GM23338 (cell line): ENCODE measurements around the gene GRIK4. TPM values are rescaled to one million over a fixed set of nuclear protein-coding genes. Genes with fewer than 3 reads are reported as not detected.

Source experiments
- ATAC-seq: fragments of 200-7000 bp; cut with Tn5 transposase; 3 replicates; pipeline ENCODE4 v1.9.1; 2020
- DNase-seq: peaks from one replicate; pipeline ENCODE4 v3.0.0-alpha.2; 2015; ENCODE audit warnings: low spot score
- H2AFZ ChIP-seq: fragments of 200-600 bp; sonication (generic); 2 replicates; pipeline ENCODE4 v1.8.0; 2016; ENCODE audit warnings: antibody characterized with exemption, mild to moderate bottlenecking, moderate library complexity
- H3F3A ChIP-seq: fragments of 200-600 bp; sonication (generic); replicated peaks from 2 replicates; pipeline ENCODE4 v1.8.0; 2017; ENCODE audit warnings: antibody characterized with exemption, mixed run types, low read depth
- H3K27ac ChIP-seq: fragments of 200-600 bp; sonication (generic); 2 replicates; pipeline ENCODE4 v1.6.1; 2016; ENCODE audit warnings: low read depth
- H3K27me3 ChIP-seq: fragments of 200-600 bp; sonication (generic); 2 replicates; pipeline ENCODE4 v1.8.0; 2016; ENCODE audit warnings: mild to moderate bottlenecking, mixed run types, moderate library complexity; ENCODE audit not compliant: insufficient read depth
- H3K36me3 ChIP-seq: fragments of 200-600 bp; sonication (generic); 2 replicates; pipeline ENCODE4 v1.8.0; 2016; ENCODE audit warnings: mild to moderate bottlenecking; ENCODE audit not compliant: insufficient read depth
- H3K4me1 ChIP-seq: fragments of 200-600 bp; sonication (generic); 2 replicates; pipeline ENCODE4 v1.8.0; 2016; ENCODE audit warnings: mild to moderate bottlenecking, moderate library complexity; ENCODE audit not compliant: insufficient read depth
- H3K4me2 ChIP-seq: fragments of 200-600 bp; sonication (generic); 2 replicates; pipeline ENCODE4 v1.7.1; 2017; ENCODE audit warnings: mixed run types
- H3K4me3 ChIP-seq: fragments of 200-600 bp; sonication (generic); 2 replicates; pipeline ENCODE4 v1.6.1; 2016; ENCODE audit warnings: mixed run types
- H3K79me2 ChIP-seq: fragments of 200-600 bp; sonication (generic); replicated peaks from 2 replicates; pipeline ENCODE4 v1.8.0; 2017; ENCODE audit warnings: mild to moderate bottlenecking; ENCODE audit not compliant: insufficient read depth
- H3K9me2 ChIP-seq: fragments of 200-600 bp; sonication (generic); 2 replicates; pipeline ENCODE4 v1.8.0; 2017; ENCODE audit not compliant: insufficient read depth
- H4K20me1 ChIP-seq: fragments of 200-600 bp; sonication (generic); replicated peaks from 2 replicates; pipeline ENCODE4 v1.8.0; 2017; ENCODE audit warnings: mild to moderate bottlenecking; ENCODE audit not compliant: insufficient read depth
- H3K27ac Mint-ChIP-seq: 2 replicates; pipeline ENCODE4 v1.8.0; 2020; ENCODE audit warnings: inconsistent platforms, mild to moderate bottlenecking, moderate library complexity, mixed read lengths
- H3K27me3 Mint-ChIP-seq: 3 replicates; pipeline ENCODE4 v1.8.0; 2022; ENCODE audit warnings: low read depth, mild to moderate bottlenecking, moderate library complexity, mixed read lengths, inconsistent platforms; ENCODE audit not compliant: insufficient read depth, poor library complexity
- H3K36me3 Mint-ChIP-seq: 3 replicates; pipeline ENCODE4 v1.8.0; 2021; ENCODE audit warnings: low read depth, mild to moderate bottlenecking, inconsistent platforms, moderate library complexity, mixed read lengths
- H3K4me1 Mint-ChIP-seq: 3 replicates; pipeline ENCODE4 v1.8.0; 2020; ENCODE audit warnings: mild to moderate bottlenecking, inconsistent platforms, mixed read lengths
- H3K4me3 Mint-ChIP-seq: 3 replicates; pipeline ENCODE4 v1.8.0; 2021; ENCODE audit warnings: moderate library complexity, mild to moderate bottlenecking, inconsistent platforms, mixed read lengths
- H3K9me3 Mint-ChIP-seq: 3 replicates; pipeline ENCODE4 v1.8.0; 2020; ENCODE audit warnings: moderate library complexity, mild to moderate bottlenecking, inconsistent platforms, mixed read lengths
- CREB1 ChIP-seq: fragments of 250-450 bp; sonication (Bioruptor Pico); IDR thresholded peaks from 2 replicates; pipeline ENCODE4 v1.5.0; 2020; ENCODE audit warnings: low read depth, mild to moderate bottlenecking, moderate library complexity
- EZH2 ChIP-seq: fragments of 200-600 bp; sonication (generic); IDR thresholded peaks from one replicate; pipeline ENCODE4 v1.8.0; 2017; ENCODE audit warnings: antibody characterized with exemption, mild to moderate bottlenecking, low read depth; ENCODE audit not compliant: unreplicated experiment
- EZH2phosphoT487 ChIP-seq: fragments of 200-600 bp; sonication (generic); IDR thresholded peaks from one replicate; pipeline ENCODE4 v1.8.1; 2018; ENCODE audit warnings: antibody characterized with exemption; ENCODE audit not compliant: unreplicated experiment
- JUNB ChIP-seq: IDR thresholded peaks from one replicate; pipeline ENCODE4 v1.6.1; 2016; ENCODE audit warnings: antibody characterized with exemption; ENCODE audit not compliant: unreplicated experiment
- STAT1 ChIP-seq: IDR thresholded peaks from one replicate; pipeline ENCODE4 v1.6.1; 2016; ENCODE audit warnings: antibody characterized with exemption; ENCODE audit not compliant: unreplicated experiment
- ZNF114 ChIP-seq: fragments of 250-450 bp; sonication (Bioruptor Pico); IDR thresholded peaks from 2 replicates; pipeline ENCODE4 v1.5.0; 2020; ENCODE audit warnings: mild to moderate bottlenecking, moderate library complexity
- ZNF331 ChIP-seq: fragments of 250-450 bp; sonication (Bioruptor Pico); IDR thresholded peaks from 2 replicates; pipeline ENCODE4 v1.5.0; 2020; ENCODE audit warnings: low read depth, mild to moderate bottlenecking, moderate library complexity
- polyA plus RNA-seq: library from polyadenylated mRNA; unstranded; fragments of >200 nt; fragmentation: Nextera tagmentation; extraction: Ambion mirVana; gene quantifications from 2 replicates; pipeline ENCODE4 v1.2.1, GENCODE V29; 2016
- total RNA-seq: library from RNA; depleted of rRNA; stranded (reverse); fragments of >200 nt; shearing (Covaris generic); gene quantifications from 2 replicates; pipeline ENCODE4 v1.2.3, GENCODE V29; 2014
- TF ChIP-seq, protein P1 (sequence below): fragments of 250-450 bp; sonication (Bioruptor Pico); IDR thresholded peaks from 2 replicates; pipeline ENCODE4 v1.5.0; 2020; ENCODE audit warnings: mild to moderate bottlenecking, moderate library complexity
- TF ChIP-seq, protein P2 (sequence below): IDR thresholded peaks from one replicate; pipeline ENCODE4 v1.6.1; 2018; ENCODE audit warnings: antibody characterized with exemption; ENCODE audit not compliant: unreplicated experiment
- TF ChIP-seq, protein P3 (sequence below): IDR thresholded peaks from 2 replicates; pipeline ENCODE4 v1.6.1; 2016; ENCODE audit warnings: antibody characterized with exemption

Gene GRIK4
- total and polyA plus RNA-seq, 2 experiments from 2014 or later = 0.63 to 2.2 TPM

DNA sequence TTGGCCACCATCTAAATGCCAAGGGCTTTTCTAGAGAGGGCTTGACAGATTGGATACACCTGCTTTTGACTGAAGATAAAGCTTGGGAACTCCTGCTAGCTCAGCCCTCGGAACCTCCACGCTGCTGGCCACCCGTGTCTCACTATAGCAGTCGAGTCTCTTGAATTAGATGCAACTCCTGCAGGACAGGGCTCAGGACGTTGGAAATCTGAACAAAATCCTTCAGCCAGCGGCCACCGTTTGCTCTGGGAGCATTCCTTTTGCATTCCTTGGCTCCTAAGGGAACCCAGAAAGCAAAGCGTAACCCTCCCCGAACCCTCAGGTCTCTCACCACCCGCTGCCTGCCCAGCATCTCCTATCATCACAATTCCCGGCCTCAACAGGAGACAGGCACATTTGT is 77.8 kb downstream of the GRIK4 start:
- H3K27ac ChIP-seq = no peak overlapping the region
- no peak for DNase-seq
- peaks cover 7% of the 10 kb centered on the region for H3K27me3 Mint-ChIP-seq

More for the DNA sequence above, 77.8 kb downstream of the GRIK4 start:
- Histone ChIP-seq H3K9me2 (no peaks in the 10 kb centered on the region), H3K79me2 (no peaks in the 10 kb centered on the region), H4K20me1 (no peaks in the 10 kb centered on the region), H3K4me1 (peaks cover 18% of the 10 kb centered on the region), H3K36me3 (no peaks in the 10 kb centered on the region), H2AFZ (no peak overlapping the region), H3K4me2 (no peak overlapping the region), H3K4me3 (no peak overlapping the region), H3F3A (no peaks in the 10 kb centered on the region), H3K27me3 (no peaks in the 10 kb centered on the region)
- 0 out of 3 replicates have a peak, but pooled peaks cover 3% of the 10 kb centered on the region for H3K36me3 Mint-ChIP-seq
- H3K4me3 Mint-ChIP-seq = no peak overlapping the region
- H3K4me1 Mint-ChIP-seq = peaks cover 31% of the 10 kb centered on the region
- peak; percentile 28; the same call in 2 of the 3 replicates for ATAC-seq
- H3K9me3 Mint-ChIP-seq = no peaks in the 10 kb centered on the region
- no peak overlapping the region for H3K27ac Mint-ChIP-seq
- TF ChIP-seq ZNF114 (CRISPR knock-in tag) = no peak
- TF ChIP-seq, protein P1, sequence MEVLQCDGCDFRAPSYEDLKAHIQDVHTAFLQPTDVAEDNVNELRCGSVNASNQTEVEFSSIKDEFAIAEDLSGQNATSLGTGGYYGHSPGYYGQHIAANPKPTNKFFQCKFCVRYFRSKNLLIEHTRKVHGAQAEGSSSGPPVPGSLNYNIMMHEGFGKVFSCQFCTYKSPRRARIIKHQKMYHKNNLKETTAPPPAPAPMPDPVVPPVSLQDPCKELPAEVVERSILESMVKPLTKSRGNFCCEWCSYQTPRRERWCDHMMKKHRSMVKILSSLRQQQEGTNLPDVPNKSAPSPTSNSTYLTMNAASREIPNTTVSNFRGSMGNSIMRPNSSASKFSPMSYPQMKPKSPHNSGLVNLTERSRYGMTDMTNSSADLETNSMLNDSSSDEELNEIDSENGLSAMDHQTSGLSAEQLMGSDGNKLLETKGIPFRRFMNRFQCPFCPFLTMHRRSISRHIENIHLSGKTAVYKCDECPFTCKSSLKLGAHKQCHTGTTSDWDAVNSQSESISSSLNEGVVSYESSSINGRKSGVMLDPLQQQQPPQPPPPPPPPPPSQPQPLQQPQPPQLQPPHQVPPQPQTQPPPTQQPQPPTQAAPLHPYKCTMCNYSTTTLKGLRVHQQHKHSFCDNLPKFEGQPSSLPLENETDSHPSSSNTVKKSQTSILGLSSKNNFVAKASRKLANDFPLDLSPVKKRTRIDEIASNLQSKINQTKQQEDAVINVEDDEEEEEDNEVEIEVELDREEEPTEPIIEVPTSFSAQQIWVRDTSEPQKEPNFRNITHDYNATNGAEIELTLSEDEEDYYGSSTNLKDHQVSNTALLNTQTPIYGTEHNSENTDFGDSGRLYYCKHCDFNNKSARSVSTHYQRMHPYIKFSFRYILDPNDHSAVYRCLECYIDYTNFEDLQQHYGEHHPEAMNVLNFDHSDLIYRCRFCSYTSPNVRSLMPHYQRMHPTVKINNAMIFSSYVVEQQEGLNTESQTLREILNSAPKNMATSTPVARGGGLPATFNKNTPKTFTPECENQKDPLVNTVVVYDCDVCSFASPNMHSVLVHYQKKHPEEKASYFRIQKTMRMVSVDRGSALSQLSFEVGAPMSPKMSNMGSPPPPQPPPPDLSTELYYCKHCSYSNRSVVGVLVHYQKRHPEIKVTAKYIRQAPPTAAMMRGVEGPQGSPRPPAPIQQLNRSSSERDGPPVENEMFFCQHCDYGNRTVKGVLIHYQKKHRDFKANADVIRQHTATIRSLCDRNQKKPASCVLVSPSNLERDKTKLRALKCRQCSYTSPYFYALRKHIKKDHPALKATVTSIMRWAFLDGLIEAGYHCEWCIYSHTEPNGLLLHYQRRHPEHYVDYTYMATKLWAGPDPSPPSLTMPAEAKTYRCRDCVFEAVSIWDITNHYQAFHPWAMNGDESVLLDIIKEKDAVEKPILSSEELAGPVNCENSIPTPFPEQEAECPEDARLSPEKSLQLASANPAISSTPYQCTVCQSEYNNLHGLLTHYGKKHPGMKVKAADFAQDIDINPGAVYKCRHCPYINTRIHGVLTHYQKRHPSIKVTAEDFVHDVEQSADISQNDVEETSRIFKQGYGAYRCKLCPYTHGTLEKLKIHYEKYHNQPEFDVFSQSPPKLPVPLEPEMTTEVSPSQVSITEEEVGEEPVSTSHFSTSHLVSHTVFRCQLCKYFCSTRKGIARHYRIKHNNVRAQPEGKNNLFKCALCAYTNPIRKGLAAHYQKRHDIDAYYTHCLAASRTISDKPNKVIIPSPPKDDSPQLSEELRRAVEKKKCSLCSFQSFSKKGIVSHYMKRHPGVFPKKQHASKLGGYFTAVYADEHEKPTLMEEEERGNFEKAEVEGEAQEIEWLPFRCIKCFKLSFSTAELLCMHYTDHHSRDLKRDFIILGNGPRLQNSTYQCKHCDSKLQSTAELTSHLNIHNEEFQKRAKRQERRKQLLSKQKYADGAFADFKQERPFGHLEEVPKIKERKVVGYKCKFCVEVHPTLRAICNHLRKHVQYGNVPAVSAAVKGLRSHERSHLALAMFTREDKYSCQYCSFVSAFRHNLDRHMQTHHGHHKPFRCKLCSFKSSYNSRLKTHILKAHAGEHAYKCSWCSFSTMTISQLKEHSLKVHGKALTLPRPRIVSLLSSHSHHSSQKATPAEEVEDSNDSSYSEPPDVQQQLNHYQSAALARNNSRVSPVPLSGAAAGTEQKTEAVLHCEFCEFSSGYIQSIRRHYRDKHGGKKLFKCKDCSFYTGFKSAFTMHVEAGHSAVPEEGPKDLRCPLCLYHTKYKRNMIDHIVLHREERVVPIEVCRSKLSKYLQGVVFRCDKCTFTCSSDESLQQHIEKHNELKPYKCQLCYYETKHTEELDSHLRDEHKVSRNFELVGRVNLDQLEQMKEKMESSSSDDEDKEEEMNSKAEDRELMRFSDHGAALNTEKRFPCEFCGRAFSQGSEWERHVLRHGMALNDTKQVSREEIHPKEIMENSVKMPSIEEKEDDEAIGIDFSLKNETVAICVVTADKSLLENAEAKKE (CRISPR knock-in tag) = no peak
- no peak for TF ChIP-seq JUNB
- TF ChIP-seq EZH2phosphoT487 = no peak
- TF ChIP-seq, protein P2, sequence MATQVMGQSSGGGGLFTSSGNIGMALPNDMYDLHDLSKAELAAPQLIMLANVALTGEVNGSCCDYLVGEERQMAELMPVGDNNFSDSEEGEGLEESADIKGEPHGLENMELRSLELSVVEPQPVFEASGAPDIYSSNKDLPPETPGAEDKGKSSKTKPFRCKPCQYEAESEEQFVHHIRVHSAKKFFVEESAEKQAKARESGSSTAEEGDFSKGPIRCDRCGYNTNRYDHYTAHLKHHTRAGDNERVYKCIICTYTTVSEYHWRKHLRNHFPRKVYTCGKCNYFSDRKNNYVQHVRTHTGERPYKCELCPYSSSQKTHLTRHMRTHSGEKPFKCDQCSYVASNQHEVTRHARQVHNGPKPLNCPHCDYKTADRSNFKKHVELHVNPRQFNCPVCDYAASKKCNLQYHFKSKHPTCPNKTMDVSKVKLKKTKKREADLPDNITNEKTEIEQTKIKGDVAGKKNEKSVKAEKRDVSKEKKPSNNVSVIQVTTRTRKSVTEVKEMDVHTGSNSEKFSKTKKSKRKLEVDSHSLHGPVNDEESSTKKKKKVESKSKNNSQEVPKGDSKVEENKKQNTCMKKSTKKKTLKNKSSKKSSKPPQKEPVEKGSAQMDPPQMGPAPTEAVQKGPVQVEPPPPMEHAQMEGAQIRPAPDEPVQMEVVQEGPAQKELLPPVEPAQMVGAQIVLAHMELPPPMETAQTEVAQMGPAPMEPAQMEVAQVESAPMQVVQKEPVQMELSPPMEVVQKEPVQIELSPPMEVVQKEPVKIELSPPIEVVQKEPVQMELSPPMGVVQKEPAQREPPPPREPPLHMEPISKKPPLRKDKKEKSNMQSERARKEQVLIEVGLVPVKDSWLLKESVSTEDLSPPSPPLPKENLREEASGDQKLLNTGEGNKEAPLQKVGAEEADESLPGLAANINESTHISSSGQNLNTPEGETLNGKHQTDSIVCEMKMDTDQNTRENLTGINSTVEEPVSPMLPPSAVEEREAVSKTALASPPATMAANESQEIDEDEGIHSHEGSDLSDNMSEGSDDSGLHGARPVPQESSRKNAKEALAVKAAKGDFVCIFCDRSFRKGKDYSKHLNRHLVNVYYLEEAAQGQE = no peak
- TF ChIP-seq EZH2 = no peak
- no peak for TF ChIP-seq STAT1
- TF ChIP-seq, protein P3, sequence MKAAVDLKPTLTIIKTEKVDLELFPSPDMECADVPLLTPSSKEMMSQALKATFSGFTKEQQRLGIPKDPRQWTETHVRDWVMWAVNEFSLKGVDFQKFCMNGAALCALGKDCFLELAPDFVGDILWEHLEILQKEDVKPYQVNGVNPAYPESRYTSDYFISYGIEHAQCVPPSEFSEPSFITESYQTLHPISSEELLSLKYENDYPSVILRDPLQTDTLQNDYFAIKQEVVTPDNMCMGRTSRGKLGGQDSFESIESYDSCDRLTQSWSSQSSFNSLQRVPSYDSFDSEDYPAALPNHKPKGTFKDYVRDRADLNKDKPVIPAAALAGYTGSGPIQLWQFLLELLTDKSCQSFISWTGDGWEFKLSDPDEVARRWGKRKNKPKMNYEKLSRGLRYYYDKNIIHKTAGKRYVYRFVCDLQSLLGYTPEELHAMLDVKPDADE = no peak
- TF ChIP-seq CREB1 = no peak
- no peak for TF ChIP-seq ZNF331 (CRISPR knock-in tag)
